ENCODE measurements around the gene KIAA1958. TPM values are rescaled to one million over a fixed set of nuclear protein-coding genes. Genes with fewer than 3 reads are reported as not detected.

Gene KIAA1958
- total RNA-seq, 4 donors from 2014 or later = 13.1 to 17.2 (median 16.7) TPM

- Histone ChIP-seq H3K4me1 (no peaks in the 10 kb centered on the region), H3K27me3 (no peaks in the 10 kb centered on the region), H3K9me3 (peaks cover 0 to 3% (median 0%) of the 10 kb centered on the region in 4 donors), H3K36me3 (peaks cover 0 to 6% (median 0%) of the 10 kb centered on the region in 3 donors), H3K27ac (no peak overlapping the region), H3K4me3 (no peak overlapping the region)
- DNase-seq = no peak
- TF ChIP-seq CTCF (IDR thresholded peaks at IDR 0.05) (no peak), POLR2A (IDR thresholded peaks at IDR 0.05) (no peak)
These were observed 194.2 kb downstream of the KIAA1958 start for GRCh38 chr9:112680731-112681402.

GRCh38 chr9:112689161-112689740 lies 202.6 kb downstream of the KIAA1958 start:
- H3K27me3 ChIP-seq = no peaks in the 10 kb centered on the region
- DNase-seq = no peak
- no peak overlapping the region for H3K4me3 ChIP-seq
- no peaks in the 10 kb centered on the region for H3K9me3 ChIP-seq
- no peak overlapping the region for H3K27ac ChIP-seq
- no peaks in the 10 kb centered on the region for H3K4me1 ChIP-seq
- peaks cover 0 to 84% (median 0%) of the 10 kb centered on the region in 3 donors for H3K36me3 ChIP-seq
- no peak for TF ChIP-seq CTCF (IDR thresholded peaks at IDR 0.05)
- TF ChIP-seq POLR2A (IDR thresholded peaks at IDR 0.05) = no peak

GRCh38 chr9:112694706-112695555 lies 208.3 kb downstream of the KIAA1958 start:
- Histone ChIP-seq H3K4me3 (no peak overlapping the region), H3K36me3 (peaks cover 0 to 57% (median 11%) of the 10 kb centered on the region in 3 donors), H3K4me1 (no peaks in the 10 kb centered on the region), H3K9me3 (no peaks in the 10 kb centered on the region), H3K27ac (no peak overlapping the region), H3K27me3 (no peaks in the 10 kb centered on the region)
- TF ChIP-seq POLR2A (IDR thresholded peaks at IDR 0.05) = no peak
- TF ChIP-seq CTCF (IDR thresholded peaks at IDR 0.05) = no peak
- DNase-seq = no peak

GRCh38 chr9:112696461-112696860 lies 209.8 kb downstream of the KIAA1958 start:
- Histone ChIP-seq H3K27me3 (no peaks in the 10 kb centered on the region), H3K36me3 (peaks cover 0 to 50% (median 11%) of the 10 kb centered on the region in 3 donors), H3K27ac (no peak overlapping the region), H3K4me3 (no peak overlapping the region), H3K9me3 (no peaks in the 10 kb centered on the region), H3K4me1 (no peaks in the 10 kb centered on the region)
- DNase-seq = no peak
- TF ChIP-seq POLR2A (IDR thresholded peaks at IDR 0.05) = no peak
- TF ChIP-seq CTCF (IDR thresholded peaks at IDR 0.05) = no peak

- H3K27ac ChIP-seq = no peak overlapping the region
- TF ChIP-seq POLR2A (IDR thresholded peaks at IDR 0.05) (no peak), CTCF (IDR thresholded peaks at IDR 0.05) (no peak)
- H3K36me3 ChIP-seq = peaks cover 0 to 25% (median 11%) of the 10 kb centered on the region in 3 donors
- no peaks in the 10 kb centered on the region for H3K9me3 ChIP-seq
- H3K4me3 ChIP-seq = no peak overlapping the region
- H3K27me3 ChIP-seq = no peaks in the 10 kb centered on the region
- no peak for DNase-seq
- no peaks in the 10 kb centered on the region for H3K4me1 ChIP-seq
These were observed 212.6 kb downstream of the KIAA1958 start for GRCh38 chr9:112699230-112699629.

Data from Peyer's patch (tissue), 4 donors.